GM21737 (cell line): ENCODE results near the gene CREB3L1.

ENCODE experiments used
- ATAC-seq: cut with Tn5 transposase; IDR thresholded peaks from one replicate; pipeline ENCODE4 v1.9.1; 2021; ENCODE audit warnings: mild to moderate bottlenecking, moderate library complexity; ENCODE audit not compliant: unreplicated experiment

Gene CREB3L1

GRCh38 chr11:46272816-46273427 lies 4.5 kb upstream of the CREB3L1 start:
- no peak for ATAC-seq

GRCh38 chr11:46273511-46274205 lies 3.8 kb upstream of the CREB3L1 start:
- no peak for ATAC-seq

GRCh38 chr11:46275964-46276641 lies 1.4 kb upstream of the CREB3L1 start:
- no peak for ATAC-seq

GRCh38 chr11:46277313-46277621 lies 195 bp upstream of the CREB3L1 start:
- ATAC-seq, result no peak

- ATAC-seq, result no peak
These were observed 1.1 kb downstream of the CREB3L1 start for GRCh38 chr11:46278387-46279125.

GRCh38 chr11:46279126-46280099 lies 2.0 kb downstream of the CREB3L1 start:
- ATAC-seq, result no peak

- no peak for ATAC-seq
These were observed 3.2 kb downstream of the CREB3L1 start for GRCh38 chr11:46280706-46281105.

GRCh38 chr11:46281371-46281831 lies 3.9 kb downstream of the CREB3L1 start:
- ATAC-seq, result no peak

- ATAC-seq, result no peak
These were observed 7.7 kb downstream of the CREB3L1 start for GRCh38 chr11:46285173-46285572.

- ATAC-seq, result no peak
These were observed 8.2 kb downstream of the CREB3L1 start for GRCh38 chr11:46285594-46286033.

- no peak for ATAC-seq
These were observed 9.3 kb downstream of the CREB3L1 start for GRCh38 chr11:46286789-46287188.

- ATAC-seq, result no peak
These were observed 11.0 kb downstream of the CREB3L1 start for GRCh38 chr11:46288451-46288850.

- ATAC-seq, result no peak
These were observed 12.5 kb downstream of the CREB3L1 start for GRCh38 chr11:46290011-46290410.

- no peak for ATAC-seq
These were observed 13.3 kb downstream of the CREB3L1 start for GRCh38 chr11:46290598-46291309.

GRCh38 chr11:46291441-46292150 lies 14.1 kb downstream of the CREB3L1 start:
- no peak for ATAC-seq

GRCh38 chr11:46293066-46293465 lies 15.6 kb downstream of the CREB3L1 start:
- ATAC-seq, result no peak

- ATAC-seq, result no peak
These were observed 16.2 kb downstream of the CREB3L1 start for GRCh38 chr11:46293641-46294103.

GRCh38 chr11:46294365-46295309 lies 17.2 kb downstream of the CREB3L1 start:
- no peak for ATAC-seq
